HepG2 (cell line): ENCODE results near the gene METTL23. TPM values are rescaled to one million over a fixed set of nuclear protein-coding genes. Genes with fewer than 3 reads are reported as not detected.
"Not testable (repeated sequence)": the region's sequence is repeated elsewhere in the genome, so short reads cannot be mapped to it uniquely, and the experiment has no call there.

ENCODE experiments used
- ATAC-seq: fragments of 200-7000 bp; cut with Tn5 transposase; 3 replicates; pipeline ENCODE4 v1.9.1; 2020; ENCODE audit warnings: mild to moderate bottlenecking, moderate library complexity
- BruUV-seq: library from RNA; stranded (reverse); fragments of 400-500 nt; replicated peaks from 2 replicates; lab custom pipeline; 2021; lab: Mats Ljungman, UMichigan
- CTCF ChIA-PET: fragments of 300-600 bp; formaldehyde crosslinking; extraction: SDS; loops from one replicate; lab custom pipeline; 2021; ENCODE audit warnings: low total read pairs, inconsistent platforms, low intra/inter-chr PET ratio; lab: Yijun Ruan, JAX
- POLR2A ChIA-PET: fragments of 350-600 bp; sonication (Branson Sonifier 250); formaldehyde crosslinking; loops from one replicate; lab custom pipeline; 2020; ENCODE audit warnings: antibody characterized with exemption, inconsistent platforms; lab: Yijun Ruan, JAX
- DNase-seq: peaks from one replicate; pipeline ENCODE4 v3.0.0-alpha.2; 2015; ENCODE audit warnings: low spot score
- FAIRE-seq: peaks from 3 replicates; lab custom pipeline; 2011; peaks lifted over from hg19 to GRCh38; lab: Jason Lieb, UNC
- H2AFZ ChIP-seq: one replicate; pipeline ENCODE4 v1.6.1; 2011; ENCODE audit warnings: low read length, inconsistent platforms
- H3K27ac ChIP-seq: fragments of 300-600 bp; 3 replicates; pipeline ENCODE4 v1.8.0; 2011; ENCODE audit warnings: mixed run types, mild to moderate bottlenecking, mixed read lengths, low read length, inconsistent platforms; ENCODE audit not compliant: insufficient read depth; ENCODE audit errors: extremely low read length
- H3K27me3 ChIP-seq, 2 experiments: fragments of 200-600 bp in 1 of 2; 2 replicates in 1 of 2; 3 replicates in 1 of 2; pipeline versions ENCODE4 v1.6.0 to v1.8.0; 2011; ENCODE audit warnings: low read length in 2 of 2, mild to moderate bottlenecking in 2 of 2, moderate library complexity in 2 of 2, inconsistent platforms in 1 of 2; ENCODE audit not compliant: insufficient read depth in 2 of 2, control insufficient read depth in 1 of 2
- H3K36me3 ChIP-seq, 2 experiments: fragments of 200-600 bp in 1 of 2; replicated peaks in 1 of 2; 2 replicates in 1 of 2; 3 replicates in 1 of 2; pipeline versions ENCODE4 v1.5.1 to v1.8.0; 2011; ENCODE audit warnings: low read length in 2 of 2, inconsistent platforms in 1 of 2; ENCODE audit not compliant: insufficient read depth in 2 of 2, control insufficient read depth in 1 of 2
- H3K4me1 ChIP-seq: 2 replicates; pipeline ENCODE4 v1.5.1; 2012; ENCODE audit warnings: low read length, inconsistent platforms; ENCODE audit not compliant: insufficient read depth
- H3K4me2 ChIP-seq: 2 replicates; pipeline ENCODE4 v1.6.0; 2011; ENCODE audit warnings: low read depth, low read length, inconsistent platforms
- H3K4me3 ChIP-seq, 3 experiments: fragments of 200-600 bp in 1 of 3; sonication (generic), shearing (Covaris generic) in 1 of 3; replicated peaks in 1 of 3; 2 replicates each; pipeline ENCODE4 v1.5.1; 2011 to 2016; ENCODE audit warnings: low read length in 3 of 3, inconsistent platforms in 2 of 3, low read depth in 2 of 3, mild to moderate bottlenecking in 2 of 3, control low read depth in 1 of 3, mixed read lengths in 1 of 3; ENCODE audit not compliant: insufficient read depth in 1 of 3
- H3K79me2 ChIP-seq: one replicate; pipeline ENCODE4 v1.6.1; 2011; ENCODE audit warnings: low read length, inconsistent platforms; ENCODE audit not compliant: insufficient read depth
- H3K9ac ChIP-seq: 2 replicates; pipeline ENCODE4 v1.6.0; 2011; ENCODE audit warnings: mild to moderate bottlenecking, low read depth, low read length, inconsistent platforms; ENCODE audit not compliant: insufficient read depth
- H3K9me3 ChIP-seq: 2 replicates; pipeline ENCODE4 v1.5.1; 2012; ENCODE audit warnings: mild to moderate bottlenecking, low read length
- H4K20me1 ChIP-seq: 2 replicates; pipeline ENCODE4 v1.6.0; 2011; ENCODE audit warnings: inconsistent platforms, mild to moderate bottlenecking, low read length, moderate library complexity; ENCODE audit not compliant: insufficient read depth
- ADNP ChIP-seq: sonication (generic); formaldehyde crosslinking; IDR thresholded peaks from 2 replicates; pipeline ENCODE4 v1.4.0; 2020; ENCODE audit warnings: missing genetic modification reagents
- BCL6 ChIP-seq: IDR thresholded peaks from 2 replicates; pipeline ENCODE4 v1.6.1; 2016; ENCODE audit warnings: missing genetic modification reagents, missing compliant biosample characterization
- KDM5A ChIP-seq: fragments of 200-600 bp; sonication (generic); IDR thresholded peaks from 2 replicates; pipeline ENCODE4 v1.7.0; 2018; ENCODE audit warnings: antibody characterized with exemption, mild to moderate bottlenecking, low read length, borderline replicate concordance
- PAF1 ChIP-seq: IDR thresholded peaks from 2 replicates; pipeline ENCODE4 v1.6.1; 2016; ENCODE audit warnings: missing genetic modification reagents, missing compliant biosample characterization
- POLR2A ChIP-seq, 2 experiments: IDR thresholded peaks; 2 replicates each; pipeline ENCODE4 v1.6.1; 2011; ENCODE audit warnings: low read depth in 2 of 2, low read length in 2 of 2, mild to moderate bottlenecking in 1 of 2, moderate library complexity in 1 of 2; ENCODE audit not compliant: insufficient read depth in 1 of 2
- POLR2G ChIP-seq: fragments of 200-400 bp; formaldehyde crosslinking; IDR thresholded peaks from 2 replicates; pipeline ENCODE4 v1.6.1; 2018; ENCODE audit warnings: mild to moderate bottlenecking, low read depth, low read length, moderate library complexity
- SNAPC2 ChIP-seq: sonication (generic); formaldehyde crosslinking; IDR thresholded peaks from 2 replicates; pipeline ENCODE4 v1.8.1; 2022; ENCODE audit warnings: mild to moderate bottlenecking, missing genetic modification reagents
- TSC22D2 ChIP-seq: sonication (generic); formaldehyde crosslinking; IDR thresholded peaks from 2 replicates; pipeline ENCODE4 v1.5.1; 2020; ENCODE audit warnings: missing genetic modification reagents, mild to moderate bottlenecking, borderline replicate concordance
- ZFP90 ChIP-seq: sonication (generic); formaldehyde crosslinking; IDR thresholded peaks from 2 replicates; pipeline ENCODE4 v1.8.0; 2022; ENCODE audit warnings: missing genetic modification reagents, mild to moderate bottlenecking, inconsistent platforms, borderline replicate concordance
- ZNF547 ChIP-seq: sonication (generic); formaldehyde crosslinking; IDR thresholded peaks from 2 replicates; pipeline ENCODE4 v1.5.1; 2020; ENCODE audit warnings: mild to moderate bottlenecking, missing genetic modification reagents
- ZNF773 ChIP-seq: sonication (generic); formaldehyde crosslinking; IDR thresholded peaks from 2 replicates; pipeline ENCODE4 v1.4.0; 2020; ENCODE audit warnings: missing genetic modification reagents, borderline replicate concordance
- ZNF800 ChIP-seq: sonication (generic); formaldehyde crosslinking; IDR thresholded peaks from 2 replicates; pipeline ENCODE4 v1.4.0; 2020; ENCODE audit warnings: missing genetic modification reagents
- WGBS: methylation state at CpG from one replicate; pipeline ENCODE4 v1.1.6; 2017; ENCODE audit warnings: low lambda C conversion rate; 5-methylcytosine and 5-hydroxymethylcytosine counted together
- in situ Hi-C: cut with HindIII; loops from 2 replicates; pipeline ENCODE4 v1.10.0; 2017; ENCODE audit warnings: low pct_unique_long_range_greater_than_20kb; ENCODE audit not compliant: extremely low pct_ligation_motif_present
- intact Hi-C: fragments of 100-400 bp; cut with micrococcal nuclease; formaldehyde crosslinking; loops from one replicate; pipeline ENCODE4 v1.10.0; 2022; ENCODE audit not compliant: unreplicated experiment
- polyA plus RNA-seq, 8 experiments: library from polyadenylated mRNA; depleted of rRNA in 3 of 8; stranded (reverse) in 7 of 8; unstranded in 1 of 8; fragments of >200 nt; fragmentation: Illumina TruSeq in 4 of 8; extraction: Trizol in 4 of 8; gene quantifications; 2 replicates each; pipeline versions ENCODE4 v1.2.1 to v1.2.3, GENCODE V29; 2011 to 2016; ENCODE audit warnings: low read depth in 4 of 8, missing spikeins in 1 of 8, mixed read lengths in 1 of 8; ENCODE audit not compliant: insufficient read depth in 1 of 8
- total RNA-seq, 5 experiments: library from RNA; depleted of rRNA; stranded (reverse); fragments of >200 nt; fragmentation: Illumina TruSeq; extraction: Trizol; gene quantifications; 2 replicates each; pipeline ENCODE4 v1.2.3, GENCODE V29; 2016; ENCODE audit warnings: low read depth in 1 of 5
- TF ChIP-seq, protein P1 (sequence below), 2 experiments: sonication (generic) in 1 of 2; formaldehyde crosslinking in 1 of 2; IDR thresholded peaks; 2 replicates each; pipeline versions ENCODE4 v1.6.1 to v1.9.0; 2014 to 2022; ENCODE audit warnings: antibody characterized with exemption in 1 of 2, borderline replicate concordance in 1 of 2, inconsistent platforms in 1 of 2, low read depth in 1 of 2, missing genetic modification reagents in 1 of 2

METTL23 gene
- total and polyA plus RNA-seq, 2 of the 13 experiments (the other 11 are each of a cell fraction or from before 2014, with no cell fraction given) = 39.9 to 104 TPM

DNA sequence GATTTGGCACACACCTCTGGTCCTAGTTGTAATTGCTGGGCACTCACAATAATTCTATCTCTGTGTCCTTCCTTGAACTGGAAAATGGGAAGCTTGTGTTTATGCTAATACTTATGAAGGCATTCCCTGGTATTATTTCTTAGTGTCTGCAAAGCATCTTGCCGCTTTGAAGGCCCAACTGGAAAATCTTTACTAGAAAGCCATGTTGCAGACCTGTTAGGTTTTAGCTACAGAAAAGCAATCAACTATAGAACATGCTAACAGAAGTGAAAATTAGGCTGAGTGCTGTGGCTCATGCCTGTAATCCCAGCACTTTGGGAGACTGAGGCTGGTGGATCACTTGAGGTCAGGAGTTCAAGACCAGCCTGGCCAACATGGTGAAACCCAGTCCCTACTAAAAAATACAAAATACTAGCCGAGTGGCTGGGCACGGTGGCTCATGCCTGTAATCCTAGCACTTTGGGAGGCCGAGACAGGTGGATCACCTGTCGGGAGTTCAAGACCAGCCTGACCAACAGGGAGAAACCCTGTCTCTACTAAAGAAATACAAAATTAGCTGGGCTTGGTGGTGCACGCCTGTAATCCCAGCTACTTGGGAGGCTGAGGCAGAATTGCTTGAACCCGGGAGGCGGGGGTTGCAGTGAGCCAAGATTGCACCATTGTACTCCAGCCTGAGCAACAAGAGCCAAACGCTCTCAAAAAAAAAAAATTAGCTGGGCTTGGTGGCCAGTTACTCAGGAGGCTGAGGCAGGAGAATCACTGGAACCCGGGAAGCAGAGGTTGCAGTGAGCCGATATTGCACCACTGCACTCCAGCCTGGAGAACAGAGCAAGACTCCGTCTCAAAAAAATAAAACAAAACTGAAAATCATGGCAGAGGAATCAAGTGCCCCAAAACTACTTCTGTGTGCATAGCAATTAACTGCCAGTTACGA is 5.4 kb downstream of the METTL23 start:
- POLR2A ChIA-PET = interaction anchor here (0.8 to 1.8 kb wide), 3 partner anchors 13 to 61 kb away, joined by 3 to 8 read pairs (median 3); no protein-coding TSS in a partner anchor
- H3K9ac ChIP-seq, intact Hi-C loops, ATAC-seq, in situ Hi-C loops, H3K27me3 ChIP-seq, CTCF ChIA-PET, H3K4me3 ChIP-seq, H3K9me3 ChIP-seq, H2AFZ ChIP-seq, DNase-seq, H3K4me2 ChIP-seq, BruUV-seq, FAIRE-seq: not testable (repeated sequence)
- Histone ChIP-seq H3K4me1 (peaks cover 58% of the 10 kb centered on the region), H3K27ac (peak overlapping the region; percentile 12), H4K20me1 (peaks cover 40% of the 10 kb centered on the region), H3K79me2 (peaks cover 68% of the 10 kb centered on the region), H3K36me3 (peaks cover 12 to 35% of the 10 kb centered on the region in 2 experiments)
- WGBS = 94% methylated on average over 13 of the region's 13 CpGs
- TF ChIP-seq ADNP (CRISPR knock-in tag) (0 out of 2 replicates have a peak, but pooled peaks have one; percentile 39), POLR2G (peak; percentile 70), ZNF773 (0 out of 2 replicates have a peak, but pooled peaks have one; percentile 24), PAF1 (0 out of 2 replicates have a peak, but pooled peaks have one; percentile 35), SNAPC2 (CRISPR knock-in tag) (0 out of 2 replicates have a peak, but pooled peaks have one; percentile 17), BCL6 (CRISPR knock-in tag) (0 out of 2 replicates have a peak, but pooled peaks have one; percentile 3), ZNF547 (CRISPR knock-in tag) (0 out of 2 replicates have a peak, but pooled peaks have one; percentile 35), POLR2A (IDR thresholded peaks at IDR 0.05; ENCODE audit: insufficient read depth in 1 of 2, low read depth in 2 of 2, low read length in 2 of 2) (peak; percentile 10 to 27; a peak in 1 of 4 replicates), TSC22D2 (0 out of 2 replicates have a peak, but pooled peaks have one; percentile 43), KDM5A (0 out of 2 replicates have a peak, but pooled peaks have one; percentile 11), ZNF800 (CRISPR knock-in tag) (peak; percentile 32; the same call in 1 of the 2 replicates), ZFP90 (CRISPR knock-in tag) (0 out of 2 replicates have a peak, but pooled peaks have one; percentile 49)
- TF ChIP-seq, protein P1, sequence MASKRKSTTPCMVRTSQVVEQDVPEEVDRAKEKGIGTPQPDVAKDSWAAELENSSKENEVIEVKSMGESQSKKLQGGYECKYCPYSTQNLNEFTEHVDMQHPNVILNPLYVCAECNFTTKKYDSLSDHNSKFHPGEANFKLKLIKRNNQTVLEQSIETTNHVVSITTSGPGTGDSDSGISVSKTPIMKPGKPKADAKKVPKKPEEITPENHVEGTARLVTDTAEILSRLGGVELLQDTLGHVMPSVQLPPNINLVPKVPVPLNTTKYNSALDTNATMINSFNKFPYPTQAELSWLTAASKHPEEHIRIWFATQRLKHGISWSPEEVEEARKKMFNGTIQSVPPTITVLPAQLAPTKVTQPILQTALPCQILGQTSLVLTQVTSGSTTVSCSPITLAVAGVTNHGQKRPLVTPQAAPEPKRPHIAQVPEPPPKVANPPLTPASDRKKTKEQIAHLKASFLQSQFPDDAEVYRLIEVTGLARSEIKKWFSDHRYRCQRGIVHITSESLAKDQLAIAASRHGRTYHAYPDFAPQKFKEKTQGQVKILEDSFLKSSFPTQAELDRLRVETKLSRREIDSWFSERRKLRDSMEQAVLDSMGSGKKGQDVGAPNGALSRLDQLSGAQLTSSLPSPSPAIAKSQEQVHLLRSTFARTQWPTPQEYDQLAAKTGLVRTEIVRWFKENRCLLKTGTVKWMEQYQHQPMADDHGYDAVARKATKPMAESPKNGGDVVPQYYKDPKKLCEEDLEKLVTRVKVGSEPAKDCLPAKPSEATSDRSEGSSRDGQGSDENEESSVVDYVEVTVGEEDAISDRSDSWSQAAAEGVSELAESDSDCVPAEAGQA (IDR thresholded peaks at IDR 0.05; ENCODE audit: low read depth) = not testable (repeated sequence)
- TF ChIP-seq, protein P1 (CRISPR knock-in tag; IDR thresholded peaks at IDR 0.05; ENCODE audit: borderline replicate concordance) = 0 out of 2 replicates have a peak, but pooled peaks have one; percentile 32
